K562 (cell line): ENCODE measurements around the gene COL4A6. TPM values are rescaled to one million over a fixed set of nuclear protein-coding genes. Genes with fewer than 3 reads are reported as not detected.

Source experiments
- ATAC-seq: fragments of 200-7000 bp; cut with Tn5 transposase; 3 replicates; pipeline ENCODE4 v1.9.1; 2020; ENCODE audit warnings: moderate library complexity
- BruUV-seq: library from RNA; stranded (reverse); fragments of 400-500 nt; replicated peaks from 2 replicates; lab custom pipeline; 2021; lab: Mats Ljungman, UMichigan
- CTCF ChIA-PET: fragments of 300-600 bp; formaldehyde crosslinking; extraction: SDS; loops from one replicate; lab custom pipeline; 2021; ENCODE audit warnings: low intra/inter-chr PET ratio; lab: Yijun Ruan, JAX
- POLR2A ChIA-PET: fragments of 300-600, 350-650 bp; sonication (Branson Sonifier 250); formaldehyde crosslinking; extraction: SDS; loops from one replicate; lab custom pipeline; 2021; ENCODE audit warnings: antibody characterized with exemption, inconsistent platforms; lab: Yijun Ruan, JAX
- DNase-seq, 4 experiments: peaks; one replicate each; pipeline versions ENCODE4 v3.0.0 to v3.0.0-alpha.2; 2011 to 2018; ENCODE audit warnings: low spot score in 3 of 4, mixed read lengths in 3 of 4; ENCODE audit errors: extremely low read depth in 1 of 4
- FAIRE-seq: peaks from 2 replicates; lab custom pipeline; 2011; peaks lifted over from hg19 to GRCh38; lab: Jason Lieb, UNC
- H2AFZ ChIP-seq: 2 replicates; pipeline ENCODE4 v1.6.0; 2011; ENCODE audit warnings: low read depth, low read length, control low read depth, inconsistent platforms
- H3K27ac ChIP-seq: fragments of 200-600 bp; 3 replicates; pipeline ENCODE4 v1.8.0; 2011; ENCODE audit warnings: low read depth, mild to moderate bottlenecking, control low read depth, inconsistent platforms, low read length, moderate library complexity, mixed read lengths; ENCODE audit errors: extremely low read depth
- H3K27me3 ChIP-seq, 2 experiments: fragments of 300-600 bp in 1 of 2; 2 replicates in 1 of 2; 3 replicates in 1 of 2; pipeline versions ENCODE4 v1.6.0 to v1.8.0; 2011; ENCODE audit warnings: inconsistent platforms in 2 of 2, low read length in 2 of 2, mild to moderate bottlenecking in 1 of 2, mixed read lengths in 1 of 2, moderate library complexity in 1 of 2; ENCODE audit not compliant: control insufficient read depth in 2 of 2, insufficient read depth in 2 of 2
- H3K36me3 ChIP-seq: fragments of 300-600 bp; 3 replicates; pipeline ENCODE4 v1.8.0; 2011; ENCODE audit warnings: mild to moderate bottlenecking, low read length, inconsistent platforms; ENCODE audit not compliant: control insufficient read depth, insufficient read depth
- H3K4me1 ChIP-seq, 2 experiments: fragments of 200-600 bp in 1 of 2; replicated peaks in 1 of 2; 2 replicates in 1 of 2; 3 replicates in 1 of 2; pipeline versions ENCODE4 v1.5.1 to v1.8.0; 2011; ENCODE audit warnings: inconsistent platforms in 2 of 2, low read length in 2 of 2, mild to moderate bottlenecking in 1 of 2, mixed read lengths in 1 of 2, moderate library complexity in 1 of 2; ENCODE audit not compliant: control insufficient read depth in 2 of 2, insufficient read depth in 2 of 2
- H3K4me2 ChIP-seq: 2 replicates; pipeline ENCODE4 v1.6.1; 2011; ENCODE audit warnings: low read length, control low read depth, inconsistent platforms, mixed read lengths; ENCODE audit not compliant: insufficient read depth
- H3K4me3 ChIP-seq: fragments of 200-600 bp; sonication (generic), shearing (Covaris generic); 2 replicates; pipeline ENCODE4 v1.5.1; 2016; ENCODE audit warnings: control low read depth, inconsistent platforms
- H3K79me2 ChIP-seq: fragments of 200-600 bp; 3 replicates; pipeline ENCODE4 v1.8.0; 2011; ENCODE audit warnings: low read length, inconsistent platforms; ENCODE audit not compliant: control insufficient read depth, insufficient read depth
- H3K9ac ChIP-seq, 2 experiments: 2 replicates each; pipeline versions ENCODE4 v1.6.0 to v1.6.1; 2011; ENCODE audit warnings: low read depth in 2 of 2, low read length in 2 of 2, control low read depth in 1 of 2, inconsistent platforms in 1 of 2, mild to moderate bottlenecking in 1 of 2, mixed read lengths in 1 of 2; ENCODE audit not compliant: insufficient read depth in 1 of 2
- H3K9me1 ChIP-seq: one replicate; pipeline ENCODE4 v1.6.0; 2011; ENCODE audit warnings: inconsistent platforms, mild to moderate bottlenecking, low read length, moderate library complexity; ENCODE audit not compliant: control insufficient read depth, insufficient read depth
- H3K9me3 ChIP-seq: replicated peaks from 2 replicates; pipeline ENCODE4 v1.5.1; 2011; ENCODE audit warnings: low read depth, low read length, inconsistent platforms; ENCODE audit not compliant: control insufficient read depth, insufficient read depth
- H4K20me1 ChIP-seq: replicated peaks from 2 replicates; pipeline ENCODE4 v1.6.1; 2011; ENCODE audit warnings: low read length, inconsistent platforms, mixed read lengths; ENCODE audit not compliant: control insufficient read depth, insufficient read depth
- ETV5 ChIP-seq: sonication (generic); formaldehyde crosslinking; IDR thresholded peaks from 2 replicates; pipeline ENCODE4 v1.4.0; 2020; ENCODE audit warnings: low read depth, mild to moderate bottlenecking, missing genetic modification reagents
- MAFG ChIP-seq: fragments of 450-650 bp; conservative IDR thresholded peaks from 2 replicates; pipeline ENCODE4 v1.6.1; 2016; ENCODE audit warnings: missing genetic modification characterization, missing compliant biosample characterization
- NFYB ChIP-seq: IDR thresholded peaks from 2 replicates; pipeline ENCODE4 v1.6.1; 2011; ENCODE audit warnings: mild to moderate bottlenecking, moderate library complexity; ENCODE audit not compliant: insufficient read length; ENCODE audit errors: extremely low read depth
- POLR2A ChIP-seq: fragments of 450-650 bp; conservative IDR thresholded peaks from 2 replicates; pipeline ENCODE4 v1.6.1; 2016
- SAP30 ChIP-seq: fragments of 200-600 bp; sonication (generic); IDR thresholded peaks from 2 replicates; pipeline ENCODE4 v1.6.1; 2012; ENCODE audit warnings: borderline replicate concordance, low read depth, mild to moderate bottlenecking, moderate library complexity, low read length, control low read depth, inconsistent platforms; ENCODE audit not compliant: insufficient read depth, poor library complexity, severe bottlenecking
- TGIF2 ChIP-seq: sonication (generic); formaldehyde crosslinking; IDR thresholded peaks from 2 replicates; pipeline ENCODE4 v1.8.1; 2022; ENCODE audit warnings: mild to moderate bottlenecking, missing genetic modification reagents, moderate library complexity
- ZNF175 ChIP-seq: fragments of 200-800 bp; sonication (Bioruptor generic); IDR thresholded peaks from 2 replicates; pipeline ENCODE4 v1.6.1; 2016; ENCODE audit warnings: low read depth, mild to moderate bottlenecking, missing genetic modification characterization, missing compliant biosample characterization
- WGBS: fragments of 100-300 bp; shearing (Covaris generic); methylation state at CpG from one replicate; pipeline ENCODE4 v1.1.6; 2016; ENCODE audit warnings: low coverage, mixed read lengths; ENCODE audit not compliant: insufficient coverage; ENCODE audit errors: missing lambda C conversion rate; 5-methylcytosine and 5-hydroxymethylcytosine counted together
- in situ Hi-C: fragments of 300-500 bp; cut with MboI; formaldehyde crosslinking; loops from 4 replicates; pipeline ENCODE4 v1.15.0; 2018; ENCODE audit warnings: inconsistent platforms, mixed read lengths
- intact Hi-C: fragments of 100-400 bp; cut with micrococcal nuclease; formaldehyde crosslinking; loops from 2 replicates; pipeline ENCODE4 v1.14.2; 2022
- polyA plus RNA-seq, 8 experiments: library from polyadenylated mRNA; depleted of rRNA in 4 of 8; stranded (reverse) in 5 of 8; unstranded in 3 of 8; fragments of >200 nt; fragmentation: Nextera tagmentation in 2 of 8; fragmentation: Illumina TruSeq in 1 of 8; extraction: Ambion mirVana in 2 of 8; extraction: Trizol in 1 of 8; gene quantifications; 2 replicates each; pipeline versions ENCODE4 v1.2.1 to v1.2.3, GENCODE V29; 2011 to 2014; ENCODE audit warnings: inconsistent platforms in 1 of 8, missing spikeins in 1 of 8
- total RNA-seq, 7 experiments: library from RNA; depleted of rRNA in 6 of 7; stranded (reverse); fragments of >200 nt in 6 of 7; fragmentation: Illumina TruSeq in 2 of 7; extraction: Trizol in 2 of 7; gene quantifications; 2 replicates each; pipeline versions ENCODE4 v1.2.1 to v1.2.3, GENCODE V29; 2011 to 2021; ENCODE audit warnings: low replicate concordance in 1 of 7

Gene COL4A6
- total and polyA plus RNA-seq, 9 of the 15 experiments (the other 6 are each of a cell fraction or from before 2014, with no cell fraction given): 0.02 to 0.05 TPM; not detected in 7

GRCh38 chrX:108198420-108198819 is 239.8 kb downstream of the COL4A6 start:
- CTCF ChIA-PET: no interaction called here
- POLR2A ChIA-PET: no interaction called here
- peaks cover 5% of the 10 kb centered on the region; the same call in 1 of the 2 replicates for H4K20me1 ChIP-seq
- FAIRE-seq (no peak), ATAC-seq (no peak), DNase-seq (no peak)
- H3K4me3 ChIP-seq: no peak overlapping the region
- H3K9ac ChIP-seq: no peak overlapping the region
- H3K9me3 ChIP-seq: no peaks in the 10 kb centered on the region
- TF ChIP-seq POLR2A (no peak), TGIF2 (CRISPR knock-in tag) (no peak), MAFG (tag) (no peak), ETV5 (CRISPR knock-in tag) (no peak), ZNF175 (CRISPR knock-in tag) (no peak), NFYB (no peak), SAP30 (no peak)
- H3K36me3 ChIP-seq: no peaks in the 10 kb centered on the region
- H3K4me1 ChIP-seq: no peaks in the 10 kb centered on the region
- in situ Hi-C loops: loop anchor here (25.0 kb wide), 1 partner anchor 489 kb away; no protein-coding TSS in a partner anchor
- no peaks in the 10 kb centered on the region for H3K79me2 ChIP-seq
- no peaks in the 10 kb centered on the region for H3K9me1 ChIP-seq
- no peaks in the 10 kb centered on the region for H3K27me3 ChIP-seq
- H2AFZ ChIP-seq: no peak overlapping the region
- WGBS: 0% methylated on average over 1 of the region's 1 CpG
- no TSS peak for BruUV-seq
- intact Hi-C loops: no loop called here
- H3K4me2 ChIP-seq: no peak overlapping the region
- H3K27ac ChIP-seq: no peak overlapping the region
